HG03439 (cell line): Measurements from ENCODE around the gene ACER1.
A peak's percentile ranks its signal among the peaks of the same experiment; 100 is the strongest.
"Not testable (repeated sequence)": the region's sequence is repeated elsewhere in the genome, so short reads cannot be mapped to it uniquely, and the experiment has no call there.

Experiments
- ATAC-seq: cut with Tn5 transposase; IDR thresholded peaks from one replicate; pipeline ENCODE4 v1.9.1; 2021; ENCODE audit warnings: mild to moderate bottlenecking, moderate library complexity; ENCODE audit not compliant: unreplicated experiment

ACER1 gene

GRCh38 chr19:6333439-6333838 is at the start of gene ACER1:
Gene ACER1 (minus strand): TSS chr19:6333612. CDS start chr19:6333551, 61 bp downstream.
- ATAC-seq: no peak

- ATAC-seq: no peak
These were observed 49.8 kb upstream of the ACER1 start for GRCh38 chr19:6383188-6383587.

- ATAC-seq: no peak
These were observed 47.8 kb upstream of the ACER1 start for GRCh38 chr19:6381030-6381750.

- ATAC-seq: no peak
These were observed 46.3 kb upstream of the ACER1 start for GRCh38 chr19:6379744-6380143.

- ATAC-seq: no peak
These were observed 45.1 kb upstream of the ACER1 start for GRCh38 chr19:6378486-6378885.

- ATAC-seq: no peak
These were observed 44.6 kb upstream of the ACER1 start for GRCh38 chr19:6378041-6378440.

GRCh38 chr19:6376512-6377190 is 43.2 kb upstream of the ACER1 start:
- no peak for ATAC-seq

GRCh38 chr19:6375411-6376010 is 42.1 kb upstream of the ACER1 start, which contains the start of gene PSPN:
Gene PSPN (minus strand): TSS chr19:6375933. CDS start chr19:6375849, 84 bp downstream.
- ATAC-seq: no peak

- no peak for ATAC-seq
These were observed 41.4 kb upstream of the ACER1 start for GRCh38 chr19:6374711-6375410.

- ATAC-seq: no peak
These were observed 40.8 kb upstream of the ACER1 start for GRCh38 chr19:6374161-6374709.

GRCh38 chr19:6373813-6374108 is 40.3 kb upstream of the ACER1 start:
- ATAC-seq: no peak

- ATAC-seq: peak; percentile 42
These were observed 39.8 kb upstream of the ACER1 start for GRCh38 chr19:6373096-6373812.

- peak; percentile 76 for ATAC-seq
These were observed 39.2 kb upstream of the ACER1 start, which contains the start of gene ALKBH7 for GRCh38 chr19:6372594-6373095. Gene ALKBH7 (plus strand): TSS chr19:6372794. CDS start chr19:6372821, 27 bp downstream.

- ATAC-seq: no peak
These were observed 30.9 kb upstream of the ACER1 start for GRCh38 chr19:6364353-6364752.

- ATAC-seq: no peak
These were observed 29.0 kb upstream of the ACER1 start for GRCh38 chr19:6362351-6362801.

GRCh38 chr19:6362027-6362350 is 28.6 kb upstream of the ACER1 start:
- no peak for ATAC-seq

- not testable (repeated sequence) for ATAC-seq
These were observed 27.4 kb upstream of the ACER1 start for GRCh38 chr19:6360857-6361216.

GRCh38 chr19:6360445-6360844 is 27.0 kb upstream of the ACER1 start:
- not testable (repeated sequence) for ATAC-seq

GRCh38 chr19:6359568-6360341 is 26.3 kb upstream of the ACER1 start:
- no peak for ATAC-seq

GRCh38 chr19:6358003-6358402 is 24.6 kb upstream of the ACER1 start:
- ATAC-seq: no peak
